SK-N-SH (cell line): ENCODE results near the gene ADAMTS17.

Experiments used
- CTCF ChIP-seq: fragments of 200-600 bp; sonication (generic); IDR thresholded peaks from 2 replicates; pipeline ENCODE4 v1.6.1; 2017; ENCODE audit warnings: antibody characterized with exemption, mild to moderate bottlenecking, moderate library complexity
- EP300 ChIP-seq, 2 experiments: IDR thresholded peaks; 2 replicates each; pipeline versions ENCODE4 v1.4.0 to v1.6.1; 2012; ENCODE audit warnings: borderline replicate concordance in 1 of 2, low read depth in 1 of 2, low read length in 1 of 2
- RAD21 ChIP-seq: IDR thresholded peaks from 2 replicates; pipeline ENCODE4 v1.6.1; 2012; ENCODE audit warnings: mild to moderate bottlenecking, low read length
- USF2 ChIP-seq: fragments of 150-350 bp; IDR thresholded peaks from 2 replicates; pipeline ENCODE4 v1.6.1; 2017; ENCODE audit warnings: antibody characterized with exemption, low read length, low read depth, borderline replicate concordance

- TF ChIP-seq RAD21 (no peak), USF2 (no peak), CTCF (no peak), EP300 (IDR thresholded peaks at IDR 0.05; ENCODE audit: borderline replicate concordance in 1 of 2, low read depth in 1 of 2, low read length in 1 of 2) (no peak)
These were observed 62.3 kb downstream of the ADAMTS17 start for GRCh38 chr15:100279446-100279845.
